HL-60/S4 (cell line): ENCODE results near the gene PLIN4.
"Not testable (repeated sequence)": the region's sequence is repeated elsewhere in the genome, so short reads cannot be mapped to it uniquely, and the experiment has no call there.

Experiments used
- in situ Hi-C: fragments of 300-500 bp; cut with MboI; formaldehyde crosslinking; loops from 2 replicates; pipeline ENCODE4 v1.14.3; 2022; ENCODE audit warnings: low sequenced_read_pairs

PLIN4 gene, protein sequence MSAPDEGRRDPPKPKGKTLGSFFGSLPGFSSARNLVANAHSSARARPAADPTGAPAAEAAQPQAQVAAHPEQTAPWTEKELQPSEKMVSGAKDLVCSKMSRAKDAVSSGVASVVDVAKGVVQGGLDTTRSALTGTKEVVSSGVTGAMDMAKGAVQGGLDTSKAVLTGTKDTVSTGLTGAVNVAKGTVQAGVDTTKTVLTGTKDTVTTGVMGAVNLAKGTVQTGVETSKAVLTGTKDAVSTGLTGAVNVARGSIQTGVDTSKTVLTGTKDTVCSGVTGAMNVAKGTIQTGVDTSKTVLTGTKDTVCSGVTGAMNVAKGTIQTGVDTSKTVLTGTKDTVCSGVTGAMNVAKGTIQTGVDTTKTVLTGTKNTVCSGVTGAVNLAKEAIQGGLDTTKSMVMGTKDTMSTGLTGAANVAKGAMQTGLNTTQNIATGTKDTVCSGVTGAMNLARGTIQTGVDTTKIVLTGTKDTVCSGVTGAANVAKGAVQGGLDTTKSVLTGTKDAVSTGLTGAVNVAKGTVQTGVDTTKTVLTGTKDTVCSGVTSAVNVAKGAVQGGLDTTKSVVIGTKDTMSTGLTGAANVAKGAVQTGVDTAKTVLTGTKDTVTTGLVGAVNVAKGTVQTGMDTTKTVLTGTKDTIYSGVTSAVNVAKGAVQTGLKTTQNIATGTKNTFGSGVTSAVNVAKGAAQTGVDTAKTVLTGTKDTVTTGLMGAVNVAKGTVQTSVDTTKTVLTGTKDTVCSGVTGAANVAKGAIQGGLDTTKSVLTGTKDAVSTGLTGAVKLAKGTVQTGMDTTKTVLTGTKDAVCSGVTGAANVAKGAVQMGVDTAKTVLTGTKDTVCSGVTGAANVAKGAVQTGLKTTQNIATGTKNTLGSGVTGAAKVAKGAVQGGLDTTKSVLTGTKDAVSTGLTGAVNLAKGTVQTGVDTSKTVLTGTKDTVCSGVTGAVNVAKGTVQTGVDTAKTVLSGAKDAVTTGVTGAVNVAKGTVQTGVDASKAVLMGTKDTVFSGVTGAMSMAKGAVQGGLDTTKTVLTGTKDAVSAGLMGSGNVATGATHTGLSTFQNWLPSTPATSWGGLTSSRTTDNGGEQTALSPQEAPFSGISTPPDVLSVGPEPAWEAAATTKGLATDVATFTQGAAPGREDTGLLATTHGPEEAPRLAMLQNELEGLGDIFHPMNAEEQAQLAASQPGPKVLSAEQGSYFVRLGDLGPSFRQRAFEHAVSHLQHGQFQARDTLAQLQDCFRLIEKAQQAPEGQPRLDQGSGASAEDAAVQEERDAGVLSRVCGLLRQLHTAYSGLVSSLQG (N-terminal part only)

DNA sequence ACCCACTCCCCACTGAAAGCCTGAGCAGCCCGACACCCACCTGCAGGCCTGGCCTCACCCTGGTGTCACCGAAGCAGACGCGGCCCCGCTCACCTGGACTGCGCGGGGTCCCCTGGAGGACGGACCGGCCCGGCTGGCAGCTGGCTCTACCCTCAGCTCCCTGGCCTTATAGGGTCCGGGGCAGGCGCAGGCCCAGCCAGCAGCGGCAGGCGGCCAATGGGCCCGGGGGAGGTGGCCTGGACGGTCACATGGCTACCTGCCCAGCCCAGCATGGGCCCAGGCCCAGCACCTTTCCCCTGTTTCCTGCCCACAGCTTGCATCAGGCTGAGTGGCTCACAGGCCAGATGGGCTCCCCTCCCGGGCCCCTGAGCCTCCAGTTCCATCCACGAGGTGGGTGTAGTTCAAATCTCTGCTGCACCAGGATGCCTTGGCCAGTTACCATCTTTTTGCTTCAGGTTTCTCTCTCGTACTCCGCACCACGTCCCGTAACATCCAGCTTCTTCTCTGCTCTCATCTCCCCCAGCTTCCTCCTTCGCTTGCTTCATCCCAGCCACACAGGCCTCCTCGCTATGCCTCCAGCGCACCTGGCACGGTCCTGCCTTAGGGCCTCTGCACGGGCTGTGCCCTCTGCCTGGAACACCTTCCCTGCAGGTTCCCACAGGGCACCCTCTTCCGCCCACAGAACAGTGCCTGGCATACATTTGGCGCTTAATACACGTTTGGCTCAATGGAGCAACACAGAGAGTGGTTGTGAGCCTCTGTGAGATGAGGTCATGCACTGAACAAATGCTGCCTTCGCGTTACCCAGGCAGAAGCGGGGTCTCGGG lies at the start of gene PLIN4:
PLIN4 (minus strand) TSS at position 142 of the 827 bp plus-strand sequence. CDS start 214 bp downstream, outside the sequence.
- in situ Hi-C loops, result no loop called here

DNA sequence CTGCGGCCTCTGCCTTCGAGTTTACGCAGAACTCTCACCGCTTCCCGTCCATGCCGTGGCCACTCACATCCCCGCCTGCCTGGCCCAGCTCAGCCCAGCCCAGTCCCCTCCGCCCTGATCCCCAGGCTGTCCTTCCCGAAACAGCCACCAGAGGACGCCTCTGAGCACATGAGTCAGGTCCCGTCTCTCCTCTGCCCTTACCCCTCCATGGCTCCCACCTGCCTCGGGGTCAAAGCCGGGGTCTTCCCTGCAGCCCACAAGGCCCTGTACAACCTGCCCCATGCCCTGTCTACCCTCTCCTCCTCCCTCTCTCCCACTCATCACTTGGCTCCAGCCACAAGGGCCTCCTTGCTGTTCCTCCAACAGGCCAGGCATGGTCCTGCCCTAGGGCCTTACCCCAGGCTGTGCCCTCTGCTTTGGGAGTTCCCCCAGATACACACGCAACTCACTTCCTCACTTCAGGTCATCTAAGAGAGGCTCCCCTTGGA lies 49.3 kb upstream of the PLIN4 start:
- in situ Hi-C loops, result no loop called here

GRCh38 chr19:4566402-4567051 lies 48.2 kb upstream of the PLIN4 start:
- in situ Hi-C loops, result no loop called here

- in situ Hi-C loops, result not testable (repeated sequence)
These were observed 45.3 kb upstream of the PLIN4 start for GRCh38 chr19:4563562-4563961.

DNA sequence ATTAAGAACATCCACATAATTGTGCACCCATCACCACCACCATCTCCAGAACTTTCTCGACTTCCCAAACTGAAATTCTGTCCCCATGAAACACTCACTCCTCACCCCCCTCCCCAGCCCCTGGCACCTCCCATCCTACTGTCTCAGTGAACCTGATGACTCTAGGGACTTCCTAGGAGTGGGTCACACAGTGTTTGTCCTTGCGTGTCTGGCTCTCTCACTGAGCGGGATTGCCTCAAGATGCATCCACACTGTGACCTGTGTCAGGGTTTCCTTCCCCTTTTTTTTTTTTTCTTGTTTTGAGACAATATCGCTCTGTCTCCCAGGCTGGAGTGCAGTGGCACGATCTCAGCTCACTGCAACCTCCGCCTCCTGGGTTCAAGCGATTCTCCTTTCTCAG lies 43.8 kb upstream of the PLIN4 start:
- in situ Hi-C loops, result not testable (repeated sequence)

- in situ Hi-C loops, result no loop called here
These were observed 41.3 kb upstream of the PLIN4 start, which contains the start of gene SEMA6B for GRCh38 chr19:4559569-4559968. Gene SEMA6B, minus strand, starts transcription at chr19:4559684. Its CDS starts 1,227 bp downstream, at chr19:4558457.

- in situ Hi-C loops, result no loop called here
These were observed 40.0 kb upstream of the PLIN4 start for GRCh38 chr19:4557971-4558941.

- in situ Hi-C loops, result no loop called here
These were observed 39.1 kb upstream of the PLIN4 start for GRCh38 chr19:4557144-4557970.

DNA sequence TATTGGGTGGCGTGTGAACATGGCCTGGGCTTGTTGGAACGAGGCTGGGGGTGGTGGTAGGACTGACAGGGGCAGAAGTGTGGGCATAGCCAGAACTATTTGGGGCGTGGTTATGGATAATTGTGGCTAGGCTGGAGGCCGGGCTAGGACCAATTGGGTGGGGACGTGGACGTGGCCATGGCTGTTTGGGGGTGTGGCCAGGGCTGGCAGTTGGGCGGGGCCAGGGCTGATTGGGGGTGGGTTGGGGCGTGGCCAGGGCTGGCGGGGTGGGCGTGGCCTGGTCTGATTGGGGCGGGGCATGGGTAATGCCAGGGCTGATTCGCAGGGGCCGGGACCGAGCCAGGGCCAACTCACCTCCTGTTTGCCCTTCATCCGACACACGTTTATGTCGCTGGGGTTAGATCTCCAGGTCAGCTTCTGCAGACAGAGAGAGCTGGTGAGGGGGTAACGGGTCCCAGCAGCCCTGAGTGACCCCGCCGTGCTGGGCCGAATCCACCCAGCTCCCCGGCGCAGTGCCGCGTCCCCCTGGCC lies 38.4 kb upstream of the PLIN4 start:
- in situ Hi-C loops, result no loop called here

GRCh38 chr19:4555657-4556561 lies 37.6 kb upstream of the PLIN4 start:
- in situ Hi-C loops, result no loop called here

DNA sequence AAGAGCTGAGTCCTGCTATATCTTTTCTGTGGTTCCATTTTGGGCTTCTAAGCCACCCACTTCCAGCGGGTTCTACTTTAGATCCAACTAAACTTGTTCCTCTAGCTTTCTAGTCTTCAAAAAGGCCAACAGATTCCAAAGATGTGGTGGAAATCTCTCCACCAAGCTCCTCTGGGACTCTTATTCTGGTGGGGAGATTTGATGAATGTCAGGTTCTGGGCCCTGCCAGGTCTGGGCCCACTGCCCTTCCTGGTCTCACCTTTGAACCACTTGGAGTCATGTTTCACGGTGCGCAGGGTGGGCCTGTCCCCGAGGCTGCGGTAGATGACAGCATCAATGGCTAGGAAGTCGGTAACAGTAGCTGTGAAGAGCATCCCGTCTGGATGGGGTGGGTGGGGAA lies 36.4 kb upstream of the PLIN4 start:
- in situ Hi-C loops, result no loop called here

DNA sequence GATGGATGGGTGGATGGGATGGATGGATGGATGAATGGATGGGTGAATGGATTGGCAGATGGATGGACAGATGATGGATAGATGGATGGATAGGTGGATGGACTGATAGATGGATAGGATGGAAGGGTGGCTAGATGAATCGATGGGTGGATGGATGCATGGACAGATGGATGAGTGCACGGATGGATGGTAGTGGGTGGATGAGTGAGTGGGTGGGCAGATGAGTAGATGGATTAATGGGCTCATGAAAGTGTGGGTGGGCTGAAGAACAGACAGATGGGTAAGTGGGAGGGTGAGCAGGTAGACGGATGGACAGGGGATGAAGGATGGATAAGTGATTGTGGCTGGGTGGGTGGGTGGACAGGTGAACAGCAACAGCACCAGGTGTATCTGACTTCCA lies 35.5 kb upstream of the PLIN4 start:
- in situ Hi-C loops, result no loop called here

DNA sequence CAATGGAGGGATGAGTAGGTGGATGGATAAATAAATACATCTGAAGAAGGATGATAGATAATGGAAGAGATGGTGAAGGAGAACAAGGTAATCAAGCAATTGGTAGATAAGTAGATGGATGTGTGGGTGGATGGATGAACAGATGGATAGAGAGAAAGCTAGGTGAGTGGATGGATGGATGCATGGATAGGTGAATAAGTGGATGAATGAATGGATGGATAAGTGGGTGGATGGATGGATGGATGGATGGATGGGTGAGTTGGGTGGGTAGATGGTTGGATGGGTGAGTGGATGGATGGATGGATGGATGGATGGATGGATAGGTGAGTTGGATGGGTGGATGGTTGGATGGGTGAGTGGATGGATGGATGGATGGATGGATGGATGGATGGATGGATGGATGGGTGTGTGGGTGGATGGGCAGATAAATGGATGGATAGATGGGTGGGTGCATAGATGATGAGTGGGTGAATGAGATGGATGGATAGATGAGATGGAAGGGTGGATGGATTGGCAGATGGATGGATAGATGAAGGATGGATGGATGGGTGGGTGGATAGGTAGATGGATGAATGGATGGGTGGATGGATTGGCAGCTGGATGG lies 34.9 kb upstream of the PLIN4 start:
- in situ Hi-C loops, result no loop called here

DNA sequence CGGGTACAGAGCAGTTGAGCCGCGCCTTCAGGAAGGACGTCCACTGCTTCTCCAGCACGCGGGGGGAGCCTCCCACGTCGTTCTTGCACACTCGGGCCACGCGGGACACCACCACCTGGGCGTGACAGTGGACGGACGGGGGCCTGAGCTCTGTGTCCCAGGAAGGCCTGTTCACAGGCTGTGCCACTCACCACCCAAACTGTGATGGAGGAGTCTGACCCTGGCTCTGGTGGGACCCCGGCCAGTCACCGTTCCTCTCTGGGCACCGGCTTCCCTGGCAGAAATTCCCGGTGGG lies 34.2 kb upstream of the PLIN4 start:
- in situ Hi-C loops, result no loop called here

GRCh38 chr19:4550479-4551050 lies 32.3 kb upstream of the PLIN4 start:
- in situ Hi-C loops, result no loop called here

- in situ Hi-C loops, result no loop called here
These were observed 31.7 kb upstream of the PLIN4 start for GRCh38 chr19:4550018-4550417.
